Ishikawa (cell line): ENCODE results near the gene SLC30A9.

Experiments
- CEBPB ChIP-seq: IDR thresholded peaks from 2 replicates; pipeline ENCODE4 v1.6.1; 2012
- CREB1 ChIP-seq: IDR thresholded peaks from 2 replicates; pipeline ENCODE4 v1.6.1; 2012; ENCODE audit warnings: low read depth
- EGR1 ChIP-seq: IDR thresholded peaks from 2 replicates; pipeline ENCODE4 v1.6.1; 2012
- EP300 ChIP-seq: IDR thresholded peaks from 2 replicates; pipeline ENCODE4 v1.6.1; 2012; ENCODE audit warnings: borderline replicate concordance
- FOXM1 ChIP-seq: IDR thresholded peaks from 2 replicates; pipeline ENCODE4 v1.6.1; 2012; ENCODE audit warnings: low read depth, borderline replicate concordance
- NFIC ChIP-seq: IDR thresholded peaks from 2 replicates; pipeline ENCODE4 v1.6.1; 2012
- RAD21 ChIP-seq: IDR thresholded peaks from 2 replicates; pipeline ENCODE4 v1.6.1; 2012; ENCODE audit warnings: low read depth
- TAF1 ChIP-seq: IDR thresholded peaks from 2 replicates; pipeline ENCODE4 v1.6.1; 2012; ENCODE audit warnings: low read depth, mild to moderate bottlenecking
- TEAD4 ChIP-seq: IDR thresholded peaks from 2 replicates; pipeline ENCODE4 v1.6.1; 2012
- YY1 ChIP-seq: IDR thresholded peaks from 2 replicates; pipeline ENCODE4 v1.6.1; 2012; ENCODE audit warnings: low read depth
- TF ChIP-seq, protein P1 (sequence below): IDR thresholded peaks from 2 replicates; pipeline ENCODE4 v1.6.1; 2012; ENCODE audit warnings: low read depth, mild to moderate bottlenecking
- TF ChIP-seq, protein P2 (sequence below): IDR thresholded peaks from 2 replicates; pipeline ENCODE4 v1.6.1; 2012
- TF ChIP-seq, protein P3 (sequence below): IDR thresholded peaks from 2 replicates; pipeline ENCODE4 v1.6.1; 2012

DNA sequence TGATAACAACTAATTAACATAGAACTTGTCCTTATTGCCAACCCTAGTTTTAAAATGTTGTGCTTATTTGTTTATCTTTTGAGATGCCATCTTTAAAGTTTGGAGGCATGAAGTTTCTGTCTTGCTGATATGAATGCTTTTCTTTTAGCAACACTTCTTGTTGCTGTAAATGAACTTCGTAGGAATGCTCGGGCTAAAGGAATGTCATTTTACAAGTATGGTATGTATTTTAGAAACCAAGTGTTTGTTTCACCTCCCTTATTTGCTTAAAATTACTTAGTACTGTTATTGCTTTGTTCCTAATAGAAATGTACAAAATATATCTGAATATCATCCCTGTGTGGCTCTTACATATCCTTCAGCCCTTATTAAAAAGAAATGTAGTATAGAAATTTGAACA, 76.1 kb downstream of the SLC30A9 start:
- no peak for TF ChIP-seq EP300
- TF ChIP-seq YY1: no peak
- TF ChIP-seq, protein P1, sequence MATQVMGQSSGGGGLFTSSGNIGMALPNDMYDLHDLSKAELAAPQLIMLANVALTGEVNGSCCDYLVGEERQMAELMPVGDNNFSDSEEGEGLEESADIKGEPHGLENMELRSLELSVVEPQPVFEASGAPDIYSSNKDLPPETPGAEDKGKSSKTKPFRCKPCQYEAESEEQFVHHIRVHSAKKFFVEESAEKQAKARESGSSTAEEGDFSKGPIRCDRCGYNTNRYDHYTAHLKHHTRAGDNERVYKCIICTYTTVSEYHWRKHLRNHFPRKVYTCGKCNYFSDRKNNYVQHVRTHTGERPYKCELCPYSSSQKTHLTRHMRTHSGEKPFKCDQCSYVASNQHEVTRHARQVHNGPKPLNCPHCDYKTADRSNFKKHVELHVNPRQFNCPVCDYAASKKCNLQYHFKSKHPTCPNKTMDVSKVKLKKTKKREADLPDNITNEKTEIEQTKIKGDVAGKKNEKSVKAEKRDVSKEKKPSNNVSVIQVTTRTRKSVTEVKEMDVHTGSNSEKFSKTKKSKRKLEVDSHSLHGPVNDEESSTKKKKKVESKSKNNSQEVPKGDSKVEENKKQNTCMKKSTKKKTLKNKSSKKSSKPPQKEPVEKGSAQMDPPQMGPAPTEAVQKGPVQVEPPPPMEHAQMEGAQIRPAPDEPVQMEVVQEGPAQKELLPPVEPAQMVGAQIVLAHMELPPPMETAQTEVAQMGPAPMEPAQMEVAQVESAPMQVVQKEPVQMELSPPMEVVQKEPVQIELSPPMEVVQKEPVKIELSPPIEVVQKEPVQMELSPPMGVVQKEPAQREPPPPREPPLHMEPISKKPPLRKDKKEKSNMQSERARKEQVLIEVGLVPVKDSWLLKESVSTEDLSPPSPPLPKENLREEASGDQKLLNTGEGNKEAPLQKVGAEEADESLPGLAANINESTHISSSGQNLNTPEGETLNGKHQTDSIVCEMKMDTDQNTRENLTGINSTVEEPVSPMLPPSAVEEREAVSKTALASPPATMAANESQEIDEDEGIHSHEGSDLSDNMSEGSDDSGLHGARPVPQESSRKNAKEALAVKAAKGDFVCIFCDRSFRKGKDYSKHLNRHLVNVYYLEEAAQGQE: no peak
- no peak for TF ChIP-seq CREB1
- no peak for TF ChIP-seq NFIC
- TF ChIP-seq EGR1: no peak
- TF ChIP-seq FOXM1: no peak
- TF ChIP-seq TAF1: no peak
- TF ChIP-seq, protein P2, sequence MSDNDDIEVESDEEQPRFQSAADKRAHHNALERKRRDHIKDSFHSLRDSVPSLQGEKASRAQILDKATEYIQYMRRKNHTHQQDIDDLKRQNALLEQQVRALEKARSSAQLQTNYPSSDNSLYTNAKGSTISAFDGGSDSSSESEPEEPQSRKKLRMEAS: no peak
- no peak for TF ChIP-seq CEBPB
- TF ChIP-seq, protein P3, sequence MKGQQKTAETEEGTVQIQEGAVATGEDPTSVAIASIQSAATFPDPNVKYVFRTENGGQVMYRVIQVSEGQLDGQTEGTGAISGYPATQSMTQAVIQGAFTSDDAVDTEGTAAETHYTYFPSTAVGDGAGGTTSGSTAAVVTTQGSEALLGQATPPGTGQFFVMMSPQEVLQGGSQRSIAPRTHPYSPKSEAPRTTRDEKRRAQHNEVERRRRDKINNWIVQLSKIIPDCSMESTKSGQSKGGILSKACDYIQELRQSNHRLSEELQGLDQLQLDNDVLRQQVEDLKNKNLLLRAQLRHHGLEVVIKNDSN: no peak
- TF ChIP-seq TEAD4: no peak
- no peak for TF ChIP-seq RAD21
